GM21529 (cell line): Measurements from ENCODE around the gene OGFOD3.
"Not testable (repeated sequence)": the region's sequence is repeated elsewhere in the genome, so short reads cannot be mapped to it uniquely, and the experiment has no call there.

ENCODE experiments used
- ATAC-seq: cut with Tn5 transposase; IDR thresholded peaks from one replicate; pipeline ENCODE4 v1.9.1; 2021; ENCODE audit not compliant: unreplicated experiment

The OGFOD3 gene

DNA sequence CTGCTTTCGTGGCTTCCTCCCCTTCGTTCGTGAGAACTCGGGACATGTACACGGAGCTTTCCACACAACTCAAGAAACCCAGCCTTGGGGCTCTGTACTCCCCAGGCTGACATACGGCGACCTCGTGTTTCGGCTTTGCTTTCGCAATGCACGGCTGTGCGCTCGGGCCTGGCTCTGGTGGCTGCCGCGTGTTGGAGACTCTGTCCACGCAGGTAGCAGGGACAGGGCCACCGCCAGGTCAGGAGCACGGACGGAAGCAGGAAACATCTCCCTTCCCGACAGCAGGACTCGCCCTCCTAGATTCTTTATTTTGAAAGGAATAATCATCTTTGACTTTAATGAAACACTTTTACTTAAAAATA lies 29.5 kb downstream of the OGFOD3 start:
- no peak for ATAC-seq

- ATAC-seq: no peak
These were observed 30.0 kb downstream of the OGFOD3 start for GRCh38 chr17:82388223-82388921.

DNA sequence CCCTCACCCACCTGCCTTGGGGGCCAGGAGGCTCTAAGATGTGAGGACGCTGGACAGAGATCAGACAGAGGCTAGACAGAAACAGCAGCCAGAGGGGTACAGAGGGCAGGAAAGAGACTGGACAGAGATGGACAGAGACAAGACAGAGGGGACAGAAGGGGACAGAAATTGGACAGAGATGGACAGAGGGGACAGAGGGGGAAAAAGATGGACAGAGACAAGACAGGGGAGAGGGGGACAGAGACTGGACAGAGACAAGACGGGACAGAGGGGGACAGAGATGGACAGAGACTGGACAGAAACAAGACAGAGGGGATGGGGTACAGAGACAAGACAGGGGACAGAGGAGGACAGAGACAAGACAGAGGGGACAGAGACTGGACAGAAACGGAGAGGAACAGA lies 30.7 kb downstream of the OGFOD3 start:
- ATAC-seq: no peak

DNA sequence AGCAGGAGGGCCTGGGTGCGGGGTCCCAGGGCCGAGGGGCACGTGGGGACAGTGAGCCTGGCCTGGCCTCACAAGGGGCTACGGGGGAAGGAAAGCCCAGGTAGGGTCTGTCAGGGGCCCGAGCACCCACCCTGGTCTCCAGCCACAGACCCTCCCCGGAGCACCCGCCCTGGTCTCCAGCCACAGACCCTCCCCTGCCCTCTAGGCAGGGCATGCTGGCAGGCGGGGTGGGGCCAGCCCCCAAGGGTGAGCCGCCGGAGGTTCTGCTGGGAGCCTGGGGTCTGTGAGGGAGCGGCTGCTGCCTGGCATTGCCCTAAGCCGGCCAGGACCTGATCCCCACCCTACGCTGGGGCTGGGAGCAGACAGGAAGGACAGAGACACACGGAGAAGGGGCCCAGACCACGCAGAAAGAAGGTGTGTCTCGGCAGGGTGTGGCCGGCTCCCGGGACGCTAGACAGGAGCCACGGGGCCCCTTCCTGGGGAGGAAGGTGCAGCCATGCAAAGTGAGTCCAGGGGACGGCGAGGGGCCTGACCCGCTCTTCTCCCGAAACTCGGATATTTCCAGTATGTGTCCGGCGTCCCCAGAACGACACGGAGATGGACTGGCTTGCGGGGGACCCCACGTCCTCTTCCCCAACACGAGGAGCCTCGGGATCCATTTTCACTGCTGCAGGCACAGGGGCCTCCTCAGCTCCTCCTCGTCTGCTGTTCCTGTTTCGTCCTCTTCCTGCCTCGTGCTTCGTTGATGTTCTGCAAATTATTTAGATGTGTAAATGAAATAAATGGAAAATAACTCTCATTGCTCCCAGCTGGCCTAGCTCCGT lies 31.3 kb downstream of the OGFOD3 start:
- ATAC-seq: no peak

- no peak for ATAC-seq
These were observed 32.0 kb downstream of the OGFOD3 start for GRCh38 chr17:82386255-82386831.

DNA sequence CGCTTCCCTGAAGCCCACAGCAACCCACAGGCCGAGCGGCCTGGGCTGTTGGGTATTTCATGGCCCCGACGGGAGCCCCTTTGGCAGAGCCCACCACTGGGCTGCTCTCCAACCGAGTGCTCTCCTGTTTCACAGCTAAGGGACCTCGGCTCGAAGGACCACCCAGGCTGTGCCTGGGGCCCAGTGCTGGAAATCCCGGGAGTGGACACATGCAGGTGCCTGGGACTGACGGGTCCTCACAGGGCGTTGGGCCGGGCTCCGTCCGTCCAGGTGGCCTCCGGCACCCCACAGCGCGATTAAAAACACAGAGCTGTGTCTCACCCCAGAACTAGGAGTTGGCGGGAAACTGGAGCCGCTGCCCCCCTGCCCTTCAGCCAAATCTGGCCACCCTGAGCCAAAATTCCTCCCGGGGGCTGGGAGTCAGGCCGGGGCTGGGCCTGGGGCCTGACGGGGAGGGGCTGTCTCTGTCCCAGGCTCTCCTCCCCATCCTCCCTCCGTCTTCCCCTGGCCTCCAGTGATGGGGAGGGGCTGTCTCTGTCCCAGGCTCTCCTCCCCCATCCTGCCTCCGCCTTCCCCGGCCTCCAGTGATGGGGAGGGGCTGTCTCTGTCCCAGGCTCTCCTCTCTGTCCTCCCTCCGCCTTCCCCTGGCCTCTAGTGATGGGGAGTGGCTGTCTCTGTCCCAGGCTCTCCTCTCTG lies 32.7 kb downstream of the OGFOD3 start:
- no peak for ATAC-seq

DNA sequence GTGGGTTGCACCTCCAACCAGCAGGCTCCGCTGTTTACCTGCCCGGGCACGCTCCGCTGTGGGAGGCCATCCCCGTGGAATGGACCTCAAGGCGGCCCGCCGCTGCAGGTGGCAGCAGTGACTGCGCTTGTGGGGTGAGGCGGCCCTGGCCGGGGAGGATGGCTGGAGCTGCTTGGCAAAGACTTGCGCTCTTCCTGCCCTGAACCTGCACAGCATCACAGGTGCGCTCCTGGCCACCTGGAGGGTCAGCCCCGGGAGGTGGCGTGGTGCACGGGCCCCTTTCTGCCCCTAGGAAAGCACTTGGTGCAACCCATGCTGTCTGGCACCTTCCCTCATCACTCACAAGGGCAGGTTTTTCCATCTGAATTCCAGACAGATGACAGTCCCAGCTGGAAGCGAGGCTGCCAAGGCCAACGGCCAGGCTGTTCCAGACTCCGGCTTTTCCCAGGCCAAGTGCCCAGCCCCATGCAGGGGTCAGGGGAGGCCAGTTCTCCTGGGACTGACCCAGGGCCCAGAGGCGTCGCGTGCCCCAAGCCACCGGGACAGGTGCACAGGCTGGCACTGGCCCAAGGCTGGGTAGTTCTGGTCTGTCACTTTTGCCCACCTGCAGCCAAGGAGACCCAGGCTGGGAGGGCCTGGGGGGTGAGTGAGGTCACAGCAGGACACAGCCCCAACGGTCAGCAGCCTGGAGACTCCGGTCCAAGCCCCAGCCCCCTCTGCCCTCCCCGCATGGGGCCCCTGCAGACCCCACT lies 33.5 kb downstream of the OGFOD3 start:
- no peak for ATAC-seq

GRCh38 chr17:82384051-82384729 lies 34.2 kb downstream of the OGFOD3 start:
- ATAC-seq: no peak

- ATAC-seq: no peak
These were observed 35.0 kb downstream of the OGFOD3 start for GRCh38 chr17:82383411-82383810.

- ATAC-seq: no peak
These were observed 35.5 kb downstream of the OGFOD3 start for GRCh38 chr17:82382933-82383255.

GRCh38 chr17:82382220-82382932 lies 36.0 kb downstream of the OGFOD3 start:
- not testable (repeated sequence) for ATAC-seq

- not testable (repeated sequence) for ATAC-seq
These were observed 36.7 kb downstream of the OGFOD3 start for GRCh38 chr17:82381703-82382009.

DNA sequence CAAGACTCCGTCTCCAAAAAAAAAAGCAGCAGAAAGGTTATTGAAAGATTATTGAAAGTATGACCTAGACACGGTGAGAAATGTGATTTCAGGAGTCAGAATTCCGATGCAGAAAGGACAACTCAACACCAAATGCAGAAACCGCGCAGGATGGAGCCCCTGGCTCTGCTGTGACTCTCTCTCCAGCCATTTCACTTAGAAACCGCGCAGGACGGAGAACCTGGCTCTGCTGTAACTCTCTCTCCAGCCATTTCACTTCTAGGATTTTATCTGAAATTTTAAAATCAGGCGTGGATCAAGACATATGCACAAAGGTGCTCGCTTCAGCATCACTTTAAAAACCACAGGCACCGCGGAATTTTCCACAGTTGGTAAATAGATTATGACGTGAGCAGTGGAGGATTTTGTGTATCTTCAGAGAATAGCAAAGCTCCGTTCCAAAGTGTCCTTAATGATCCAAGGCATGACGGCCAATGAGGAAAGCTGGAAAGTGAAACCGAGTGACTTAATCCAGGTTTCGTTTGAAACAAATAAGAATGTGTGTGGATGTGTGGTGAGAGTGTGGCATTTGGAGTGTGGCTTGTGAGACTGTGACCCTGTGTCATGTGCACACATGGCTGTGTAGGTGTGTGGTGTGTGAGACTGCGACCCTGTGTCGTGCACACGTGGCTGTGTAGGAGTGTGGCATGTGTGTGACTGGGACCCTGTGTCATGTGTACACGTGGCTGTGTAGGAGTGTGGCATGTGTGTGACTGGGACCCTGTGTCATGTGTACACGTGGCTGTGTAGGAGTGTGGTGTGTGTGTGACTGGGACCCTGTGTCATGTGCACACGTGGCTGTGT lies 37.3 kb downstream of the OGFOD3 start:
- ATAC-seq: no peak

DNA sequence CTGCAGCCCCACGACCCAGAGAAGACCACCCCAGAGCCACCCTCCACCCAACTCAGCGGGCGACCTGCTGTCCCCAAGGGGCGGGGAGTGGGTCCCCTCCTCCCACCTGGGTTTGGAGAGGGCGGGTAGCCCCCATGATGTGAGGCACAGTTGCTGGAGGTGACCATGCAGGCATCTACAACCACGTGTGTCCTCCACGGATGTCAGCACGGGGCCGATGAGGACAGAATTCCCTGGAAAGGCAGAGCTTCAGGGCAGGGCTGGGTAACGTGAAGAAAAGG lies 39.7 kb downstream of the OGFOD3 start:
- no peak for ATAC-seq

GRCh38 chr17:82377924-82378740 lies 40.3 kb downstream of the OGFOD3 start:
- ATAC-seq: no peak

DNA sequence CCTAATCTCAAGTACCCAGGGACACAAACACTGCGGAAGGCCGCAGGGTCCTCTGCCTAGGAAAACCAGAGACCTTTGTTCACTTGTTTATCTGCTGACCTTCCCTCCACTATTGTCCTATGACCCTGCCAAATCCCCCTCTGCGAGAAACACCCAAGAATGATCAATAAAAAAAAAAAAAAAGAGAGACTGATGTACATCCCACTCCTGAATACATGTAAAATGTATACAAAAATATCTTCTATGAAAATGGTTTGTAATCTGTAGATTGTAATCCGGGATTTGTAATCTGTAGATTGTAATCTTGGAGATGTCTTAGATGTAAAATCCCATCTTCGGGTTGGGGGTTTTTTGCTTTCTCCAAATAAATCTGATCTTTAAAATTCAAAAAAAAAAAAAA lies 41.1 kb downstream of the OGFOD3 start:
- not testable (repeated sequence) for ATAC-seq

DNA sequence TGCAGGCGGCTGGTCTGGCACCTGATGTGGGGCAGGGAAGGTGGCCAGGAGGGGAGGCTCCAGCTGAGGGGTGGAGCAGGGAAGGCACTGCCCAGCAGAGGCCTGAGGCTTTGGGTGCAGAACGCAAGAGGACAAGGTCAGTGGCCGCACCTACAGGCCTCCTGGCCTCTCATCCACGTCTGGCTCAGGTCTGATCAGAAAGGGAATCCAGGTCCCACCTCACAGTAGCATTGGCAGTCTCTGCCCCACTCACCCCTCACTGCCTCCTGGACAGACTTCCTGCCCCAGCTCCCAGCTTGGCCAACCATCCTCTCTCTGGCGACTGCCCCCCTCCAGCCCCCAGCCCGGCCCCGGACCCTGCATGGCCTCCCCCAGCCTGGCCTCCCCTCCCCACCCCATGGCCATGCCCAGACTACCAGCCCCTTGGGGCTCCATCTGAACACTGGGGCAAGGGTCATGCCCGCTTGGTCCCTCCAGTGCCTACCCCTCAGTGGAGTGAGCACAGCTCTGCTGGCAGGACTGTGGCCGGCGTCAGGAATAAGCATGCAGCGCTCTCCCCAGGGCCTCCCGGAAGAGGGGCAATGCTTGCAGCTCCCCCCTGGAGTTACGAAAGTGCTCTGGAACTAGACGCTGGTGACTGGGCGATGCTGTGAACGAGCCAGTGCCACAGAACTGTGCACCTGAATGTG lies 42.2 kb downstream of the OGFOD3 start:
- no peak for ATAC-seq
